MCF 10A (cell line): ENCODE data around the gene ETDB. TPM values are rescaled to one million over a fixed set of nuclear protein-coding genes. Genes with fewer than 3 reads are reported as not detected.
"Not testable (repeated sequence)": the region's sequence is repeated elsewhere in the genome, so short reads cannot be mapped to it uniquely, and the experiment has no call there.

ENCODE experiments used
- Bru-seq: library from RNA; stranded (reverse); fragments of 400-500 nt; gene quantifications from one replicate; lab custom pipeline; 2021; lab: Mats Ljungman, UMichigan
- BruChase-seq, 2 experiments: library from RNA; stranded (reverse); fragments of 400-500 nt; gene quantifications; one replicate each; lab custom pipeline; 2021; lab: Mats Ljungman, UMichigan
- BruUV-seq: library from RNA; stranded (reverse); fragments of 400-500 nt; replicated peaks from 2 replicates; lab custom pipeline; 2021; lab: Mats Ljungman, UMichigan
- CTCF ChIA-PET: fragments of 300-600 bp; sonication (Branson Sonifier 250); formaldehyde crosslinking; extraction: SDS; loops from one replicate; lab custom pipeline; 2021; ENCODE audit warnings: antibody characterized with exemption, inconsistent platforms; lab: Yijun Ruan, JAX
- POLR2A ChIA-PET: fragments of 300-600, 350-650 bp; sonication (Branson Sonifier 250); formaldehyde crosslinking; extraction: SDS; loops from one replicate; lab custom pipeline; 2020; ENCODE audit warnings: antibody characterized with exemption, inconsistent platforms; lab: Yijun Ruan, JAX
- DNase-seq: peaks from one replicate; pipeline ENCODE4 v3.0.0-alpha.2; 2018; ENCODE audit not compliant: unreplicated experiment
- H3K27ac Mint-ChIP-seq: one replicate; pipeline ENCODE4 v1.8.0; 2022; ENCODE audit warnings: mild to moderate bottlenecking, low read depth, mixed read lengths; ENCODE audit not compliant: unreplicated experiment
- H3K27me3 Mint-ChIP-seq: one replicate; pipeline ENCODE4 v1.8.0; 2022; ENCODE audit warnings: mixed read lengths; ENCODE audit not compliant: insufficient read depth, unreplicated experiment
- H3K36me3 Mint-ChIP-seq: one replicate; pipeline ENCODE4 v1.8.0; 2022; ENCODE audit warnings: mild to moderate bottlenecking, moderate library complexity, mixed read lengths; ENCODE audit not compliant: insufficient read depth, unreplicated experiment
- H3K4me1 Mint-ChIP-seq: one replicate; pipeline ENCODE4 v1.8.0; 2022; ENCODE audit warnings: mixed read lengths; ENCODE audit not compliant: insufficient read depth, unreplicated experiment
- H3K4me3 Mint-ChIP-seq: one replicate; pipeline ENCODE4 v1.8.0; 2022; ENCODE audit warnings: mild to moderate bottlenecking, moderate library complexity, mixed read lengths; ENCODE audit not compliant: unreplicated experiment
- H3K9me3 Mint-ChIP-seq: one replicate; pipeline ENCODE4 v1.8.0; 2022; ENCODE audit warnings: mixed read lengths; ENCODE audit not compliant: unreplicated experiment
- CTCF ChIP-seq: fragments of 200-600 bp; IDR thresholded peaks from one replicate; pipeline ENCODE4 v1.8.0; 2022; ENCODE audit warnings: antibody characterized with exemption, mild to moderate bottlenecking; ENCODE audit not compliant: unreplicated experiment
- intact Hi-C: fragments of 100-400 bp; cut with micrococcal nuclease; formaldehyde crosslinking; loops from 2 replicates; pipeline ENCODE4 v1.14.1; 2022
- long read RNA-seq: library from polyadenylated mRNA; stranded (forward); transcript quantifications from one replicate; pipeline ENCODE4 v2.0.0, GENCODE V29; 2022
- total RNA-seq: library from RNA; stranded (reverse); gene quantifications from 2 replicates; pipeline ENCODE4 v1.2.3, GENCODE V29; 2022

Gene ETDB
- total RNA-seq (not detected in 2 replicates), Bru-seq, nascent RNA (not detected), BruChase-seq, experiment 1, labeled RNA remaining after a 6-hour chase (not detected), BruChase-seq, experiment 2, labeled RNA remaining after a 2-hour chase (not detected)
- long read RNA-seq = 0 reads

- H3K4me3 Mint-ChIP-seq, DNase-seq, BruUV-seq, H3K9me3 Mint-ChIP-seq, CTCF ChIA-PET, POLR2A ChIA-PET, H3K27ac Mint-ChIP-seq, H3K4me1 Mint-ChIP-seq, intact Hi-C loops, H3K36me3 Mint-ChIP-seq, H3K27me3 Mint-ChIP-seq: not testable (repeated sequence)
Measured at GRCh38 chrX:135120056-135120576, at the start of gene ETDB. Gene ETDB, minus strand, starts transcription at chrX:135120526. Its CDS starts 1,265 bp downstream, at chrX:135119261.

GRCh38 chrX:135169534-135169933, 49.2 kb upstream of the ETDB start:
- BruUV-seq, H3K27ac Mint-ChIP-seq, H3K4me1 Mint-ChIP-seq, H3K9me3 Mint-ChIP-seq, H3K4me3 Mint-ChIP-seq, DNase-seq, POLR2A ChIA-PET, H3K36me3 Mint-ChIP-seq, intact Hi-C loops: not testable (repeated sequence)
- CTCF ChIA-PET = interaction anchor here (1.2 kb wide), 1 partner anchor 9 kb away, joined by 3 read pairs; no protein-coding TSS in a partner anchor
- peaks cover 30% of the 10 kb centered on the region for H3K27me3 Mint-ChIP-seq

GRCh38 chrX:135168486-135168885, 48.2 kb upstream of the ETDB start:
- Mint-ChIP-seq H3K36me3 (no peaks in the 10 kb centered on the region), H3K27ac (no peak overlapping the region), H3K4me1 (no peaks in the 10 kb centered on the region), H3K9me3 (no peaks in the 10 kb centered on the region), H3K27me3 (peaks cover 19% of the 10 kb centered on the region), H3K4me3 (no peak overlapping the region)
- ChIA-PET CTCF (no interaction called here), POLR2A (interaction anchor here (0.6 to 0.7 kb wide), 2 partner anchors 145 to 218 kb away, joined by 3 read pairs; no protein-coding TSS in a partner anchor)
- BruUV-seq = no TSS peak
- intact Hi-C loops = no loop called here
- DNase-seq = no peak
- no peak for TF ChIP-seq CTCF

GRCh38 chrX:135154688-135155087, 34.4 kb upstream of the ETDB start:
- BruUV-seq, POLR2A ChIA-PET, H3K4me3 Mint-ChIP-seq, DNase-seq, H3K9me3 Mint-ChIP-seq, CTCF ChIA-PET, H3K4me1 Mint-ChIP-seq, intact Hi-C loops, H3K27ac Mint-ChIP-seq, H3K36me3 Mint-ChIP-seq: not testable (repeated sequence)
- H3K27me3 Mint-ChIP-seq = peaks cover 19% of the 10 kb centered on the region

GRCh38 chrX:135126145-135126544, 5.8 kb upstream of the ETDB start:
- CTCF ChIA-PET, H3K4me1 Mint-ChIP-seq, POLR2A ChIA-PET, H3K27ac Mint-ChIP-seq, DNase-seq, H3K27me3 Mint-ChIP-seq, intact Hi-C loops, H3K36me3 Mint-ChIP-seq, H3K9me3 Mint-ChIP-seq, H3K4me3 Mint-ChIP-seq, BruUV-seq: not testable (repeated sequence)

- BruUV-seq, H3K27ac Mint-ChIP-seq, H3K36me3 Mint-ChIP-seq, H3K4me3 Mint-ChIP-seq, CTCF ChIA-PET, DNase-seq, intact Hi-C loops, H3K9me3 Mint-ChIP-seq, POLR2A ChIA-PET, H3K4me1 Mint-ChIP-seq: not testable (repeated sequence)
- H3K27me3 Mint-ChIP-seq = peaks cover 22% of the 10 kb centered on the region
Measured at GRCh38 chrX:135116064-135116463, 4.3 kb downstream of the ETDB start.
